ENCODE data around the gene ADAMTS20. TPM values are rescaled to one million over a fixed set of nuclear protein-coding genes. Genes with fewer than 3 reads are reported as not detected.

Gene ADAMTS20
- polyA plus RNA-seq, 1 donor (not counting 4 experiments of a cell fraction or from before 2014, with no cell fraction given): not detected

GRCh38 chr12:43329375-43329774 lies 222.6 kb downstream of the ADAMTS20 start:
- Histone ChIP-seq H3K4me3 (ENCODE audit: control insufficient read depth in 2 of 3, extremely low read depth in 1 of 3, insufficient read depth in 2 of 3, low read depth in 1 of 3, low read length in 3 of 3) (no peak overlapping the region), H3K9ac (ENCODE audit: control insufficient read depth, extremely low read depth, insufficient read depth, low read length) (no peak overlapping the region), H2AFZ (ENCODE audit: control insufficient read depth, low read length) (no peak overlapping the region), H4K20me1 (ENCODE audit: control insufficient read depth, extremely low read depth, insufficient read depth, low read length) (no peaks in the 10 kb centered on the region), H3K9me1 (ENCODE audit: control insufficient read depth, extremely low read depth, insufficient read depth, low read length) (no peaks in the 10 kb centered on the region), H3K9me3 (ENCODE audit: control insufficient read depth, low read depth, low read length) (no peaks in the 10 kb centered on the region), H3K36me3 (ENCODE audit: control insufficient read depth in 2 of 2, extremely low read depth in 1 of 2, insufficient read depth in 2 of 2, low read length in 2 of 2) (no peaks in the 10 kb centered on the region), H3K27me3 (ENCODE audit: control insufficient read depth, extremely low read depth, insufficient read depth, low read length) (no peaks in the 10 kb centered on the region), H3K27ac (ENCODE audit: control insufficient read depth, insufficient read depth, low read length) (no peak overlapping the region), H3K4me2 (ENCODE audit: control insufficient read depth, extremely low read depth, insufficient read depth, low read depth, low read length) (no peak overlapping the region), H3K79me2 (ENCODE audit: control insufficient read depth, insufficient read depth, low read length) (no peaks in the 10 kb centered on the region), H3K4me1 (ENCODE audit: control insufficient read depth, extremely low read depth, insufficient read depth, low read length) (no peaks in the 10 kb centered on the region)
- TF ChIP-seq CTCF (optimal IDR thresholded peaks at IDR 0.05 in 1 of 3, IDR thresholded peaks at IDR 0.05 in 1 of 3, conservative IDR thresholded peaks at IDR 0.05 in 1 of 3; ENCODE audit: extremely low read depth in 1 of 3, insufficient read depth in 2 of 3, low read length in 3 of 3) (no peak), EZH2 (IDR thresholded peaks at IDR 0.05; ENCODE audit: low read length) (no peak)
- FAIRE-seq (no peak), DNase-seq (ENCODE audit: low read depth, low spot score) (no peak)
- dilution Hi-C loops (cut with MboI; ENCODE audit: extremely low pct_ligation_motif_present, low sequenced_read_pairs): no loop called here

GRCh38 chr12:43325786-43326185 lies 226.2 kb downstream of the ADAMTS20 start:
- H3K27ac ChIP-seq (ENCODE audit: control insufficient read depth, insufficient read depth, low read length): no peak overlapping the region
- no peak overlapping the region for H3K9ac ChIP-seq (ENCODE audit: control insufficient read depth, extremely low read depth, insufficient read depth, low read length)
- H3K27me3 ChIP-seq (ENCODE audit: control insufficient read depth, extremely low read depth, insufficient read depth, low read length): no peaks in the 10 kb centered on the region
- no peak for TF ChIP-seq CTCF (optimal IDR thresholded peaks at IDR 0.05 in 1 of 3, IDR thresholded peaks at IDR 0.05 in 1 of 3, conservative IDR thresholded peaks at IDR 0.05 in 1 of 3; ENCODE audit: extremely low read depth in 1 of 3, insufficient read depth in 2 of 3, low read length in 3 of 3)
- no peak for TF ChIP-seq EZH2 (IDR thresholded peaks at IDR 0.05; ENCODE audit: low read length)
- no peak for FAIRE-seq
- no peak overlapping the region for H2AFZ ChIP-seq (ENCODE audit: control insufficient read depth, low read length)
- no peaks in the 10 kb centered on the region for H4K20me1 ChIP-seq (ENCODE audit: control insufficient read depth, extremely low read depth, insufficient read depth, low read length)
- no peaks in the 10 kb centered on the region for H3K9me3 ChIP-seq (ENCODE audit: control insufficient read depth, low read depth, low read length)
- no peaks in the 10 kb centered on the region for H3K9me1 ChIP-seq (ENCODE audit: control insufficient read depth, extremely low read depth, insufficient read depth, low read length)
- dilution Hi-C loops (cut with MboI; ENCODE audit: extremely low pct_ligation_motif_present, low sequenced_read_pairs): no loop called here
- no peaks in the 10 kb centered on the region for H3K79me2 ChIP-seq (ENCODE audit: control insufficient read depth, insufficient read depth, low read length)
- H3K4me1 ChIP-seq (ENCODE audit: control insufficient read depth, extremely low read depth, insufficient read depth, low read length): no peaks in the 10 kb centered on the region
- H3K4me3 ChIP-seq (ENCODE audit: control insufficient read depth in 2 of 3, extremely low read depth in 1 of 3, insufficient read depth in 2 of 3, low read depth in 1 of 3, low read length in 3 of 3): no peak overlapping the region
- no peak overlapping the region for H3K4me2 ChIP-seq (ENCODE audit: control insufficient read depth, extremely low read depth, insufficient read depth, low read depth, low read length)
- no peaks in the 10 kb centered on the region for H3K36me3 ChIP-seq (ENCODE audit: control insufficient read depth in 2 of 2, extremely low read depth in 1 of 2, insufficient read depth in 2 of 2, low read length in 2 of 2)
- no peak for DNase-seq (ENCODE audit: low read depth, low spot score)

All from keratinocyte (primary cell).